Cardiac fibroblast (primary cell): ENCODE measurements around the gene IDH1.
A peak's percentile ranks its signal among the peaks of the same experiment; 100 is the strongest.

Source experiments
- DNase-seq, 2 donors: peaks; one replicate each; pipeline versions ENCODE4 v3.0.0 to v3.0.0-alpha.2; 2010; ENCODE audit warnings: low read depth in 2 of 2
- H3K4me3 ChIP-seq, 2 donors: replicated peaks in 1 of 2; 1 replicate in 1 of 2; 2 replicates in 1 of 2; pipeline ENCODE4 v1.5.1; 2011; ENCODE audit warnings: low read depth in 2 of 2, low read length in 2 of 2, mild to moderate bottlenecking in 2 of 2, moderate library complexity in 1 of 2
- TF ChIP-seq, protein P1 (sequence below): IDR thresholded peaks from one replicate; pipeline ENCODE4 v1.5.1; 2011; ENCODE audit warnings: low read depth, mild to moderate bottlenecking, low read length, inconsistent platforms

IDH1 gene

GRCh38 chr2:208239770-208240493 is 14.9 kb downstream of the IDH1 start:
- TF ChIP-seq, protein P1, sequence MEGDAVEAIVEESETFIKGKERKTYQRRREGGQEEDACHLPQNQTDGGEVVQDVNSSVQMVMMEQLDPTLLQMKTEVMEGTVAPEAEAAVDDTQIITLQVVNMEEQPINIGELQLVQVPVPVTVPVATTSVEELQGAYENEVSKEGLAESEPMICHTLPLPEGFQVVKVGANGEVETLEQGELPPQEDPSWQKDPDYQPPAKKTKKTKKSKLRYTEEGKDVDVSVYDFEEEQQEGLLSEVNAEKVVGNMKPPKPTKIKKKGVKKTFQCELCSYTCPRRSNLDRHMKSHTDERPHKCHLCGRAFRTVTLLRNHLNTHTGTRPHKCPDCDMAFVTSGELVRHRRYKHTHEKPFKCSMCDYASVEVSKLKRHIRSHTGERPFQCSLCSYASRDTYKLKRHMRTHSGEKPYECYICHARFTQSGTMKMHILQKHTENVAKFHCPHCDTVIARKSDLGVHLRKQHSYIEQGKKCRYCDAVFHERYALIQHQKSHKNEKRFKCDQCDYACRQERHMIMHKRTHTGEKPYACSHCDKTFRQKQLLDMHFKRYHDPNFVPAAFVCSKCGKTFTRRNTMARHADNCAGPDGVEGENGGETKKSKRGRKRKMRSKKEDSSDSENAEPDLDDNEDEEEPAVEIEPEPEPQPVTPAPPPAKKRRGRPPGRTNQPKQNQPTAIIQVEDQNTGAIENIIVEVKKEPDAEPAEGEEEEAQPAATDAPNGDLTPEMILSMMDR, result no peak
- DNase-seq, result no peak
- H3K4me3 ChIP-seq, result no peak overlapping the region

- TF ChIP-seq, protein P1, result no peak
- no peak overlapping the region for H3K4me3 ChIP-seq
- DNase-seq, result no peak
Measured at GRCh38 chr2:208235860-208236259, 19.0 kb downstream of the IDH1 start.

DNA sequence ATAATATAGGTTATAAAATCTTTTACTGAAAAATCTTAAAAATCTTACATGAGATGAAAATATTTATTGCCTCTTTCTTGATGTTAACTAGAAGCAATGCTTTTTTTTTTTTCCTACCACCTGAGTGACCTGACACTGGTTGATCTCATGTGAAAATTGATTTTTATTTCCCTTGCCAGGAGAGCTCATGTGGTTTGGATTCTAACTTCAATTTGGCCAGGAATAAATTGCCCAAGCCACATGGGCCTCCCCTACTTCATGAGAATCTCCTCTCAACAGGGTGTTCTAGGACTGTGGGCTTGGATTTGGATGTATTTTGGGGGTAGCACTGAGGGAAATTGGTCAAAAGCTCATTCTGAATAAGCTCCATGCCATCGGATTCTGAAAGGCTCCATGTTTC is 20.1 kb downstream of the IDH1 start:
- DNase-seq, result no peak
- H3K4me3 ChIP-seq, result no peak overlapping the region
- TF ChIP-seq, protein P1, result no peak

DNA sequence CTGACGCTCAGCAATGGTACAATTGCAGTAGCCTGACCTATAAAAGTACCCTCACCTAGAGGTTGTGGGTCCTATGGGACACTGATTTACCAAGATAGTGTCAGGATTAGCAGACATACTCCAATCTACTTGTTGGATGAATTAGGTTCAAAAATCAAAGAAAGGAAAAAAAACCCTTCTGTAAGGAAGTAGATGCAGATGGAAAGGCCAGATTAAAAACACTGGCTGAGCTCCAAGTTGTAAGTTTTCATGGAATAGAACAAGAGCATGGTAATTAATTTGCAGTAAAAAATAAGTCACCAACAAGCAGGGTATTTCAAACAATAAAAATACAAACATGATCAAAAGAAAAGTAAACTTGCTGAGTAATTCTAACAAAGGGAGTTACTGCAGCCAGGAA is 26.4 kb downstream of the IDH1 start:
- no peak overlapping the region for H3K4me3 ChIP-seq
- TF ChIP-seq, protein P1, result no peak
- no peak for DNase-seq

GRCh38 chr2:208227581-208228232 is 27.2 kb downstream of the IDH1 start:
- no peak overlapping the region for H3K4me3 ChIP-seq
- no peak for DNase-seq
- TF ChIP-seq, protein P1, result no peak

DNA sequence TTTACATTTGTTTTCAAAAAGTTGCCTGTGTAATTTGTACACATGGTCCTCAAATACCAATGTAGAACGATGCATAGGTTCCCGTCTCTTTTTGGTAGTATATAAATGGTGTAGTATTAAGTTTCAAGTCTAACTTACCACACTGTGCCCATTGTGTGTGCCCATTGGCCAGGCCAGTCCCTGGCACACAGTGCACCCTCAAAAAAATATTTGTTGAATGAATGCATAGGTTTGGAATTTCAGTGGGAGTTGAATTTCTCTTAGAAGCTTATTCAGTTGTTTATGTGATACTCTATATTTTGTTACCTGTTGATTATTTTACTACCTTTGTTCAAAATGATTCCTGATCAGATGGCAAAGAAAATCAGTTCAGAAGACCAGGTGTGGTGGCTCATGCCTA is 30.1 kb downstream of the IDH1 start:
- TF ChIP-seq, protein P1, result no peak
- no peak overlapping the region for H3K4me3 ChIP-seq
- peak in 1 of 2 donors; percentile 31 for DNase-seq
